GM18526 (cell line): ENCODE results near the gene DBNDD2.

Source experiments
- POLR2A ChIP-seq: IDR thresholded peaks from 3 replicates; pipeline ENCODE4 v1.6.1; 2011; ENCODE audit not compliant: insufficient read length; ENCODE audit errors: extremely low read depth

Gene DBNDD2

DNA sequence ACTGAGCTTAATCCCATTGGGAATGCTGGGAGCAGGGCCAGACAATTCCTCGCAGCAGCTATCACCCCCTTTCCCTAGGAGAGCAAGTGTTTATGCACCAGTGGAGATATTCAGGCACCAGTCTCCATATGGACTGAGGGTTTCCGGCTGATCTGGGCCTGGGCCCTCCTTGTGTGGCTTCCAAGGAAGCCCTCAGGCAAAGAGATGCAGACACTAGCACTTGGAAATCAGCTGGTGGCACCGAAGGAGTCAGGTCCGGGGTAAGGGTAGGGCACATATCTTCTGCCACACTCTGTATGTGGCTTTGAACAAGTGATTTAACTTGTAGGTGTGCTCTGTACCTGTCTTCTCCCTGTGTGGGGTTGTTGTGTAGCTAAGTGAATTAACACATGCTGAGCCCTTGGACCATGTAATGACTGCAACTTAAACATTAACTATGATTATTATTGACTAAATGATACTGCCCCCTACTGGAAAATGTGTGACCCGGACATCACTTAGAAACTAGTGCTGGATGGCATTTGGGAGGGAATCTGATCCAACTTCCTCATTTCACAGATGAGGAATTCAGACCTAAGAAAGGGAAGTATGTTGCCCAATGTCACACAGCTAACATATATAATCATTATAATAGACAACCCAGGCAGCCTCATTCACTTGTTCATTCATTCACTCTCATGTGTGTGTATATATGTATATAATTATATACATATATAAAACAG, 42.2 kb downstream of the DBNDD2 start:
- no peak for TF ChIP-seq POLR2A

DNA sequence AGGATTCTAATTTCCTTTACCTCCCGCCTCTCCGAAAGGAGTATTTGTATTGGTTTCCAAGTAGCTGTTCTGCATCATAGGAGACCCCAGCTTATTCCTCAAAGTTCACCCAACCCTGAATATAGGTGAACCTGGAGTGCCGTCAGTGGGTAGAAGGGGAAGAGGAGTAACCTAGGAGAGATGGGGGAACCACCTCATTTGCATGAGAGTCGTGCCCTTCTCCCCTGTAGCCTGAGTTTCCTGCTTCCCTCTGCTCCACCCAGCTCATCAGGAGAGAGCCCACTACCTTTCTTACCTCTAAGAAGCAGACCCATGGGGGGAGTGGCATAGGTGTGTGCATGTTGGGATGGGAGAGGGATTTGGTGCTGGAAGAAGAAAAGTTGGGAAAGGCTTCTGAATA, 44.1 kb downstream of the DBNDD2 start:
- TF ChIP-seq POLR2A: no peak

DNA sequence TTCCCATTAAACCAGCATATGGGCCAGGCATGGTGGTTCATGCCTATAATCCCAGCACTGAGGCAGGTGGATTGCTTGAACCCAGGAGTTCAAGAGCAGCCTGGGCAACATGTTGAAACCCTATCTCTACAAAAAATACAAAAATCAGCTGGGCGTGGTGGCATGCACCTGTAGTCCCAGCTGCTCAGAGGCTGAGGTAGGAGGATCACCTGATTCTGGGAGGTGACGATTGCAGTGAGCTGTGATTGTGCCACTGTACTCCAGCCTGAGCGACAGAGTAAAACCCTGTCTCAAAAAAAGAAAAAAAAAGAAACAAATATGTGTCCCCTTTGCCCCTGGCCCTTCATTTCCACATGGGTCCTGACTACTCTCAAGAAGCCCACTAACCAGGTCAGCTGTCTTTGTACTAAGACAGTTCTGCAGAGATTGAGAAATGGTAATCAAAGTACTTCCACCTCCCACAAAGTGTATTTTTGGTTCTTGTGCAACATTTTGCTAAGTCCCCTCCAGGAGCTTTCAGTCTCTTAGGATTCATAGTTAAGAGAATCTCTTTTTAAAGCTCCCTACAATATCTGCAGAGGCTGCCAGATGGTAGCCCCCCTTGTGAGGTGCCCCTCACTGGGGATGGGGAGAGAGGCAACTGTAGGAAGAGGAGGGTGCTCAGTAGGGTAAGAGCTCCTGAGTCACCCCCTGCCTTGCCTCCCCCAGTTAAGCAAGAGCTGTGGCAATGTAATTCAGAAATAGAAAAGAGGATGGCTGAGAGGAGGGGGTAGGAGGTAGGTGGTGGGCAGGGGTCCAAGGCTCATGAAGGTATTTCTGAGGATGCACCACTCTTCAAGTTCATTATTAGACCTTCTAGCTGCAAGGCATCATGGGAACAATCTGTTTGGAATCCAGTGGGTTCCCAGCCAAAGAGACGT, 44.9 kb downstream of the DBNDD2 start:
- TF ChIP-seq POLR2A: no peak

DNA sequence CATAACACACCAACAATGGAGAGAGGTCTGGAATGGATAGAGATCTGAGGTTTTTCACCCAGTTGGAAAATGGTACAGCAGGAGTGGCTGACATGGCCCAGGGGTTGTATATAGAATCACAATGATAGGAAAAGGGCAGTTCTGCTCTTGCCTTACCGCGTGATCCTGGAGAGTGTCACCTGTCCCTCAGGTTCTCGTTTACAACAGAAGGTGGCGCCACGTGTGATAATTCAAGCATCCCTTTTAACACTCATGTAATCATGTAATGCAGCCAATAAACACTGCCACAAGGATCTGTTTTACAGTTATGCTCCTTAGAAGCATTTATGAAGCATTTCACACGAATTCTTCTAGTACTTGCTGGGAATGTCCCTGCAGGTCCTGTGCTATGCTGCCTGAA, 48.5 kb downstream of the DBNDD2 start:
- no peak for TF ChIP-seq POLR2A

DNA sequence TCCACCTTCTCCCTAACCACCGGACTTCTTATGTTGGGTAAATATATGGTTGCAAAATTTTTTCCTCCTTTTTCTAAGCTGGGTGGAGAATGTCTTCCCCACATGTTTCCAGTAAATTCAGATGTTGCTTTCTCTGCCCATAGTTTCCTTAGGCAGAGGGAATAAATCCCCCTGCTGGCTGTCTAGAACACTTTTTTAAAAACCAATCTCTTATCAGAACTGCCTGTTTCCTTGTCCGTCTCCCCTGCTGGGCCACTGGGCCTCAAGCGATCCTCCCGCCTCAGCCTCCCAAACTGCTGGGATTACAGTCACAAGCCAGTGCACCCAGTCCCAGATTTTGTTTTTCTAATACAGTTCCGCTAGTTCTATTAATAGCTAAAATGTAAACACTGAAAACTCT, 51.5 kb downstream of the DBNDD2 start:
- no peak for TF ChIP-seq POLR2A
